Upper lobe of left lung (tissue), 4 donors: ENCODE results near the gene GINS1.

Experiments
- CTCF ChIP-seq, 6 experiments: fragments of 450-650 bp in 4 of 6; fragments of 200-600 bp in 2 of 6; sonication (generic) in 2 of 6; IDR thresholded peaks; one replicate each; pipeline ENCODE4 v1.5.1; 2016 to 2019; ENCODE audit warnings: antibody characterized with exemption in 6 of 6
- EP300 ChIP-seq, 4 donors: sonication (generic); formaldehyde crosslinking; IDR thresholded peaks; one replicate each; pipeline ENCODE4 v1.5.1; 2017; ENCODE audit warnings: antibody characterized with exemption in 4 of 4, control low read depth in 2 of 4
- POLR2A ChIP-seq, 4 donors: fragments of 450-650 bp; IDR thresholded peaks; one replicate each; pipeline ENCODE4 v1.5.1; 2016 to 2017; ENCODE audit warnings: antibody characterized with exemption in 4 of 4, mild to moderate bottlenecking in 2 of 4
- POLR2AphosphoS5 ChIP-seq, 2 donors: sonication (generic); formaldehyde crosslinking; IDR thresholded peaks; one replicate each; pipeline ENCODE4 v1.5.1; 2017; ENCODE audit warnings: antibody characterized with exemption in 2 of 2

- TF ChIP-seq CTCF (IDR thresholded peaks at IDR 0.05) (no peak), POLR2A (IDR thresholded peaks at IDR 0.05) (no peak), EP300 (IDR thresholded peaks at IDR 0.05) (no peak), POLR2AphosphoS5 (IDR thresholded peaks at IDR 0.05) (no peak)
Measured at GRCh38 chr20:25372584-25373336, 34.7 kb upstream of the GINS1 start.
